NCI-H2081 treated with DMSO at 0.1 percent for 48 hours (cell line): ENCODE measurements around the gene NPNT.

ENCODE experiments used
- DNase-seq: peaks from one replicate; lab custom pipeline; 2025; lab: John Stamatoyannopoulos, UW

Gene NPNT

DNA sequence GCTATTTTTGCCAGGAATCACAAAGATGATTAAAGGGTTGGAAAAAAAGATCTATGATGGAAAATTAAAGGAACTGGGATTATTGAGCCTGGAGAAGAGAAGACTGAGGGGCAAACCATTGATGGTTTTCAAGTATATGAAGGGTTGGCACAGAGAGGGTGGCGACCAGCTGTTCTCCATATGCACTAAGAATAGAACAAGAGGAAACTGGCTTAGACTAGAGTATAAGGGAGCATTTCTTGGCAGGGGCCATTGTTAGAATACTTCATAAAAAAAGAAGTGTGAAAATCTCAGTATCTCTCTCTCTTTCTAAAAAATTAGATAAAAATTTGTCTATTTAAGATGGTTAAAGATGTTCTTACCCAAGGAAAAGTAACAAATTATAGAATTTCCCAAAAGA is 75.1 kb downstream of the NPNT start:
- no peak for DNase-seq

DNA sequence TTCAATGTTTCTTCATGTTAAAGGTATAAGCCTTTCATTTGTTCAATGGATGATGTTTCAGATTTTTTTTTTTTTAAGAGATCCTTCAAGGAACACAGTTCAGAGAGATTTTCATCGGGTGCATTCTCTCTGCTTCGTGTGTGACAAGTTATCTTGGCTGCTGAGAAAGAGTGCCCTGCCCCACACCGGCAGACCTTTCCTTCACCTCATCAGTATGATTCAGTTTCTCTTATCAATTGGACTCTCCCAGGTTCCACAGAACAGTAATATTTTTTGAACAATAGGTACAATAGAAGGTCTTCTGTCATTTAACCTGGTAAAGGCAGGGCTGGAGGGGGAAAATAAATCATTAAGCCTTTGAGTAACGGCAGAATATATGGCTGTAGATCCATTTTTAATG is 75.8 kb downstream of the NPNT start:
- DNase-seq: no peak

DNA sequence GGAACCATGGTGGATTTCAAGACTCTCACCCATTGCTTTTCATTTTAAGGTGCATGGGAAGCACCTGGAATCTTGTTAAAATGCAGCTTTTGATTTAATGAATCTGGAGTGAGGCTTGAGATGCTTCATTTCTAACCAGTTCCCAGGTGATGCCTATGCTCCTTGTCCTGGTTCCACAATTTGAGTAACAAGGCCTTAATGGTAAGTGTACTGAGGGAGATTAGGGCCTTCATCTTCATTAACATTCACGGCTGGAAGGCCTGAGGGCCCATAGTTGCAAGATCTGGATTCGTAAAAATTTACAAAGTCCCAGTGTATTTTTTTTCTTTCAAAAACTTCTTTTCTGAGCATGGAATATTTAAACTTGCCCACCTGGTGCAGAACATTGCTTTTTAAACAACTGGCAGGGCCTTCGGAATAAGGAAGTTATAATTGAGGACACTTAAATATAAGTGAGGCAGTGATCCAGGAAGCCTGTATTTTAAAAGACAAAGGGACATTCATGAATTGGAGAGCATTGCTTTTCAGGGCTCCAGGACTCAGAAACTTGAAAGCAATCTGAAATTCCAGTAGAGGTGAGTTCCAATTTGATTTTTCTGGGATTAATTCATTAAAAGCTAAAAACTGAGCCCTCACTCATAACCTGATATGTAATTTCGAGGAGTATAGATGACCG is 77.8 kb downstream of the NPNT start:
- no peak for DNase-seq

DNA sequence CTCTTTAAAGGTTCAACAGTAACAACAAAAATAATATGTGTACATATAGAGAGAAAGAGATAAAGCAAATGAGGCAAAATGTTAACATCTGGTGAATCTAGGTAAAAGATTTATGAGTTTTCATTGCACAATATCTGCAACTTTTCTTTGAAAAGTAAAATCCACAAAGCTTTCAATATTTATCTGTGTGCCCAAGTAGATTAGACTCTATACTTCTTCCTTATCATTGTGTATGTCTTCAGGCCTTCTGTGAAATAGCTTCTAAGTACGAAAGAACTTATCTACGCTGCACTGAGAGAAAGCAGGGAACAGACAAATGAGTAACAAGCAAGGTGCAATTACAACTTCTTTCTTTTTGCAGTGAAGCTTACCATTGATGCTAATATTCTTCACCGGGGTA is 81.6 kb downstream of the NPNT start:
- no peak for DNase-seq

DNA sequence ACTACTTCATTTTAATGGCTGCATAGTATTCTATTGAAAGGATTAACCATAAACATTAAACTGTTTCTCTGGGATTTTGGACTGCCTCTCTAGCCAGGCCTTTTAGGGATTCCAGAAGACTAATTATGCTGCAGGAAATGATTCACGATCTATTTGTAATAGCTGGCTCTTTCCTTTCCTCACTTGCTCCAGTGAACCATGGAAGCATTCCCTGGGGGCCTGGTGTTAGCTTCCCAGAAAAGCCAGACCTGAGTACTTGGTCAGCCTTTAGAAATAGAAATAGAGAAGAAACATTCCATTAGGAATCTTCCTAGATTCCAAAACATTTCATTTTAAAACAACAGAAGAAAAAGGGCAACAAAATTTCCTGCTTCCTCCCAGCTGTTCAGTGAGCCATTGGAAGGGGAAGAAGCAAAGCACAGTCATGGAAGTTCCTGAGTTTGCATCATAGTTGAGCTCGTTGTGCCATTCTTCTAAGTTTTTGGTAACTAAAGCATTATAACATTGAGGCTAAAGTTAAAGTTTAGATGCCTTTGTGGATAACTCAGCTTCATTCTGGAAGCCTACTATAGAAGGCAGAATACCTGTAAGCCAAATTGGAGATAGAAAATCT is 83.5 kb downstream of the NPNT start:
- no peak for DNase-seq

DNA sequence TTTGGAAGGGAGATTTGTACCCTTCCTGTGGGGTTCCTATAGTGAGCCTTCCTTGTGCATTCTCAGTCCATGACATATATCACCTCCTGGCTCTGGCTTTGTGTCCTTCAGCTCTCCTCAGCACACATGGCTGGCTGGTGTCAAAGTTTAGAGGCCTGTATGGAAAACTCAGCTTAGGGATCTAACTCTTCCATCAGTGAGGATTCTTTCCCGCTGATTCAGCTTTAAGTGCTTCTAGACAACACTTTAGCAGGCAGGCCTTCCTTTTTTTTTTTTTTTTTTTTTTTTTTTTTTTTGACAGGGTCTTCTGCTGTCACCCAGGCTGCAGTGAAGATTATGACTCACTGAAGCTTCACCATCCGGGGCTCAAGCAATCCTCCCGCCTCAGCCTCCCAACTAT is 84.2 kb downstream of the NPNT start:
- DNase-seq: no peak

DNA sequence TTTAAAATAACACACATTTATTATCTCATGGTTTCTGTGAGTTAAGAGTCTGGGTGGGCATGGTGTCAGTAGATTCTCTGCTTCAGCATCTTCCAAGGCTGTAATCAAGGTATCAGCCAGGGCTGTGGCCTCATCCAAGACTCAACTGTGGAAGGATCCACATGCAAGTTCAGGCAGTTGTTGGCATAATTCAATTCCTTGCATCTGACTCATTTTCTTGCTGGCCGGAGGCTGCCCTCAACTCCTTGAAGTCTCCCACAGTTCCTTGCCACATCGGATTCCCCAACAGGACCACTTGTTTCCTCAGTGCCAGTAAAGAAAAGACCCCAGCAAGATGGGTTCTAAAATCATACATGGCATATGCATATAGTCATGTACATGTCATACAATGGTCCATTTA is 93.4 kb downstream of the NPNT start:
- DNase-seq: no peak

DNA sequence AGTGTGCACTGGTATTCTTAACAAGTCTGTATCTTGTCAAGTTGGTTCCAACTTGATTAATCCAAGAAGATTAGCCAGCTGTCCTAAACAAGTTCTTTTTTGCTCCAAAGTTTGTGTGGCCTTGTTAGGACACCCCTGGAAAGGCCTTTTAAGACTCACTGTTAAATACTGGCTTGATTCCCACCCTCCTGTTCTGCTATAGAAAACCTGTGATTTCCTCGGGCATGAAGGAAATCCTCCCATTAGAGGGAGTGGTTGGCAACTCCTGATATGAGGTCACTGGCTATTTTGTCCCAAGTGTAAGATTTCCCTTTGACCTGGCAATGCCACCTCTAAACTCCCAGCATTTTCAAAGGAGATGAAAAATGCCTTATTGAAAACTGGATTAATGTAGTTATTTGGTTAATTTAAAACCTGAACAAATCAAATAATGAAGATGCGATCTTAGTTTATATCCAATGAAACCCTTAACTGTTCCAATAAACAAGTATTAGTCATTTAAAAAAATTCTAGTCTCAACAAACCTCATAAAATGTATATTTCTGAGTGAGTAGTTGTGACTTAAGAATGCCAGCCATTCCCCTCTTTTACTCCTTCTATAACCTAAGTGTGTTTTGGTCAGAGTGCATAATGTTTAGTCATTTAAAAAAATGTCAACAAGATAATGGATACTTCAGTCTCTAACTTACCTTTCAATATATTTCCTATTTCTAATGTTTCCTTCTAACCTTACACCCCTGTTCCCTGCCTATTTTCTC is 94.4 kb downstream of the NPNT start:
- no peak for DNase-seq

DNA sequence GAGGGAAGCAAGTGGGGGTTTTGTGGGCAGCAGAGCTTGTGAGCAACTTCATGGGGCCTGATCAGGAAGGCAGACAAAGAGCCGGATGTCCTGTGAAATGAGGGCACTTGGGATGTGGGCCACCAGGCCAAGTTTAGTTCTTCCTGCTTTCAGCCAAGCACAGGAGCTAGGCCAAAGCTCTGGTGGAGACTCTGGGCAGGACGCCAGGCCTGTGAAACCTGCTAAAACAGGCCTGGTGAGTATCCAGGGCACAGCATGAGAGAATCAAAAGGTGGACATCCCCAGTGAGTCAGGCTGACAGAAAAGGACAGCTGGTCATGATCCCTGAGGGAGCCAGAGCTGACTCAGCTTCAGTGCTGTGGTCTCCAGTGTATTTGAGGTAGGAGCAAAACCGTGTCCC is 95.7 kb downstream of the NPNT start:
- DNase-seq: no peak

DNA sequence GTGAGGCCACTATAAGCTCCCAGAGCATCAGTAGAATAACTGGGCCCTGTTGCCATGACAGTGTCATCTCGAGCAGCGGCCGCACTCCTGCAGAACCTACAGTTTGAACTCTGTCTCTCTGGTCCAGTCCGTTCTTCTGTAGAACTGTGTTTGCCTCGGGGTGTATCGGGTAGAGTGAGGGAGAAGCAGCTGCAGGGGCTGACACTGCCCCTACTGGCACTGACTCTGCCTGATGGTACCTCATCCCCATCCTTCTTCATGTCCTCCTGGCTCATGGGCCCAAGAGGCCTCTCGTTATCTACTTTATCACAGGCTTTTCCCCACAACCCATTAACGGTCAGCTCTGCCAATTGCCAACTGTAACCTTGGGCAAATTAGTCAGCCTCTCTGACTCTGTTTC is 96.5 kb downstream of the NPNT start:
- no peak for DNase-seq

DNA sequence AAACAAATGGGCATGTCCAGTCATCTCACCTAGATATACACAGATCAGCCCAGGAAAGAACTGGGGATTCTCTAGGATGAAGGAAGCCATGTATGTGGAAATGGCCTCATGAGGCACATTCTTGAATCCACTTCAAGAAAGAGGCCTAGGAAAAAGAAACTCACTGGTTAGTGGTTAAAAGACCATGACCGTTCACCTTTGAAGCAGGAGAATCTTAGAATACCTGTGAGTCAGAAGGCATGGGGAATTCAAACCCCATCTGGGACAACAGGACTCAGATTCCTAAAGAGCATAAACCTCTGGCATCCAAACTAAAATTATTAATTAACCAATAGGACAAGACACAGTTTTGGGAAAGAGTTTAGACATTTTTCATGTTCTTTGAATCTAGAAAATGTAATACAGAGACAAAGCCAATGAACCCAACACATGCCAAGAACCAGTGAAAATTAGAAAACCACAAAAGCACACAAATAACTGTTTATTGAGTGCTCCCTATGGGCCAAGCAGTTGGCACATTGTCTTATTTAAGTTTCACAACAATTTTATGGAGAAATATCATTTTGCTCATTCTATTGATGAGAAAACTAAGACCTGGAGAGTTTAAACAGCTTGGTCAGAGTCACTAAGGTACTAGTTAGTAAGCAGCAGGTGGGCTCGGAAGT is 97.5 kb downstream of the NPNT start:
- no peak for DNase-seq

DNA sequence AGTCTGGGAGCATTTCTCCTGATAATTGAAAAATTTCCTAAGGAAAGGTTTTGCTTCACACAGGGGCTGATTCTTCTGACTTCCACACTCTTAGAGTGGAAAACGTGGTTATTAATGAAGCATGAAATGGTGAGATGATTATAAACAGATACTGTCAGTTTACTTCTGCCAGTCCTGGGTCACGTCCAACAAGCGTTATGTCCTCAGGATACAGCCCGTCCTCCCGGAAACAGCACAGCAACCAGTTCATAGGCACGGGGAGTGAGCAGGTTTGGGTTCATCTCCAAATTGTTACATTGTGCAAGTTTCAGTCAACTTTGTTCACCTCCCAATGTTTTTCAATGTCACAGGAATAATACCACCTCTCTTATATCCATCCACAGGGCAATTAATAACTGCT is 98.8 kb downstream of the NPNT start:
- no peak for DNase-seq

DNA sequence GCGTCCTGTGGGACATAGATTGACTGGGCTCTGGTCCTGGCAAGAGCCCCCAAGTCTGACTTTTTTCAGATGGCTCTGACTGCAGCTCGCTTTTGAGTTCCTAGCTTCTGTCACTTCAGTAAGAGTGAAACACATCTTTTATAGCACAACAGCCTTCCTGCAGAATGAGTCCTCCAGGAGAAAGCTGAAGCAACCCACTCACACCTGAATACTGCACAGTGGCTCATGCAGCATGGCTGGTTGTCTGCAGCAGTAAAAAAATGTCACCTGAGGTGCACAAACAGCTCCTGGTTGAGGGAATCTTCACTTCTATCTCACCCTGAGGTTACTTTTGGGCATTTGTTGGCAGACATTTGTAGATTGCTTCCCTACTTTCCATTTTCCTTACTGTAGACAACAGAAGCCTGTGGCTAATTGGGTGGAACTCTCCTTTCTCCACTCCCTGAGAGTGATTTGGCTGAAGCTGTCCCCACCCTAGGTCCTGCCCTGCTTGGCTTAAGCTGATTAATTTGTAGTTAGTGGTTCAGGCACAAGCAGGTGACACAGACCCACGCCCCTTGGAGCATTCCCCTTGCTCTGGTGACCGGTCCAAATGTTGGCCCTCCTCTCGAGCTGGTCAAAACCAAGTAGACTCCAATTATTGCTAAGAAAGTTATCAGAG is 99.7 kb downstream of the NPNT start:
- no peak for DNase-seq

DNA sequence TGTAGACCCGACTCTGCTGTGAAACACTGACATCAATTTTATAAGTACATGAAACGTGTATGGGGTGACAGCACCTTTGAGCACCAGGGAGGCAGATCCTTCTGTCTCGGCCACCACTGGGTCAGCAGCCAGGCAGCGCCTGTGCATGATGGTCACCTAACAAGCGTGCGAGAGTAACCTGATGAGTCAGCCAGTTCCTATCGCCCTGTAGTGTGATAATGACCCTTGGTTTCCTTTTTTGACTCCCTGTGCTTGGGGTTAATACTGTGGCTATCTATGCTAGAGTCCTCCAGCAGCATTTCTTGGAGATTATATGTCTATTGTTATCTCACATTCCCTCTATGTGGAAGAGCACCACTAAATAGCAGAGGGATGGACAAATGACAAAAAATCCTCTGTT is 101.6 kb downstream of the NPNT start:
- DNase-seq: no peak

DNA sequence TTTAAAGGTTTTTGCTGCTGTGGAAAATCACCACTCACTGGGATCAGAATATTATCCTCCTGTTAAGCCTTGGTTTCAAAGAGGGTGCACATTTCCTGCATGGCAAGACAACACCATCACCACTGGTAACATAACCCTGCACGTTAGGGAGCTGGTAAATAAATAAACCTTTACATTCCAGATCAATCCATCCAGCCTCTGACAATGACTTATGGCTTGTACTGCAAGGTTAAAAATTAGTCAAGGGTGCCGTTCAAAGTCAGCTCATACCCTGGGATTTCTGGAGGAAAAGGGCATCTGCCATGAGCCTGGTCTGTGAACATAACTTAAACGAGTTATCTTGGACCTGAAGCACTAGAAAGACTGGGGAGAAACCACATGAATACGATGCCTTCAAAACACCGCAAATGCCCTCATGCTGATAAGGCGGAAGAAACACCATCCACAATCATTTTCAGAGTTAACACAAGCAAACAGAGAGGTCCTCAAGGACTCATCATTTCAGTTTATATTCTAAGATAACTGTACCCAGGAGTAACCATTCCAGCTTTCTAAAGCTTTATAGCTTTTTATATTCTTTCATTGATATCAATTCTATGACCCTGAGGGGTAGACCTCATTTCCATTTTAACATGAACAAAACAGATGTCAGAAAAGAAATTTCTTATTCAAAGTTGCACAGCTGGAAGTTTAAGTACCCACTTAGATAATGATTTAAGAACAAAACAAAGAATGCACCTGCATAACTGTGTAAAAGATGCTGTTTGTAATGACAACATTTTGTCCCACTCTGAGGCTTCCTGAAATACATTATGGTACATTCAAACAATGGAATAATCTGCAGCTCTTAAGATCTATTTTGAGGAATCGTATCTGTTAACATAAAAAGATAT is 103.1 kb downstream of the NPNT start:
- DNase-seq: no peak

DNA sequence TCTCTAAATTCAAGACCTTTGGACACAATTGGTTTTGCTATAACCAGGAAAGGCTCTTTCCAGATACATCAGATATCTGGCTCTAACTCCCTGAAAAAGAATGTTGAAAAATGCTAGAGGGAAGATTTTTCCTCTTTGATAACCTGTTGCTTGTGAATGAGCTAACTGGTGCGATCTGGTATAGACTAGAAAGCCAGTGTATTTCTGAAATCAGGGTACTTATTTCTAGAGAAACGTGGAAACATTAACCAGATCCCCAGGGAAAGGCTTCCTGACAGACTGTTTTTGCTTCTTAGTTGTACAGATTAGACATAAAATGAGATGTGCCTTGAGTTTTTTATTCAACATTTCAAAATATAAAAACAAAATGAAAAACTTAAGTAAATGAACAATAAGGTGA is 107.7 kb downstream of the NPNT start:
- DNase-seq: no peak

DNA sequence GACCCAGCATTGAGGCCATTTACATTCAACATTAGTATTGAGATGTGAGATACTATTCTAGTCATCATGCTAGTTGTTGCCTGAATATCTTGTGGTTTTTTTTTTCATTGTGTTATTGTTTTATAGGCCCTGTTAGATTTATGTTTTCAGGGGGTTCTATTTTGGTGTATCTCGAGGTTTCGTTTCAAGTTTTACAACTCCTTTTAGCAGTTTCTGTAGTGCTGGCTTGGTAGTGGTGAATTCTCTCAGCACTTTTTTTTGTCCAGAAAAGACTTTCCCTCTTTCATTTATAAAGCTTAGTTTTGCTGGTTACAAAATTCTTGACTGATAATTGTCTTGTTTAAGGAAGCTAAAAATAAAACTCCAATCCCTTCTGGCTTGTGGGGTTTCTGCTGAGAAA is 115.5 kb downstream of the NPNT start:
- no peak for DNase-seq

DNA sequence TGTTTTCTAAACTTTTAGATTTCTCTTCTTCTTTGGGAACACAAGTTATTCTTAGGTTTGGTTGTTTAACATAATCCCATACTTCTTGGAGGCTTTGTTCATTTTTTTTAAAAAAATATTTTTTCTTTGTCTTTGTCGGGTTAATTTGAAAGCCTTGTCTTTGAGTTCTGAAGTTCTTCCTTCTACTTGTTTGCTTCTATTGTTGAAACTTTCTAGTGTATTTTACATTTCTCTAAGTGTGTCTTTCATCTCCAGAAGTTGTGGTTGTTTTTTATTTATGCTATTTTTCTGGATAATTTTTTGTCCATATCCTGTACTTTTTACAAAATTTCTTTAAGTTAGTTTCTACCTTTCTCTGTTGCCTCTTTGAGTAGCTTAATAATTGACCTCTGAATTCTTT is 116.1 kb downstream of the NPNT start:
- no peak for DNase-seq

DNA sequence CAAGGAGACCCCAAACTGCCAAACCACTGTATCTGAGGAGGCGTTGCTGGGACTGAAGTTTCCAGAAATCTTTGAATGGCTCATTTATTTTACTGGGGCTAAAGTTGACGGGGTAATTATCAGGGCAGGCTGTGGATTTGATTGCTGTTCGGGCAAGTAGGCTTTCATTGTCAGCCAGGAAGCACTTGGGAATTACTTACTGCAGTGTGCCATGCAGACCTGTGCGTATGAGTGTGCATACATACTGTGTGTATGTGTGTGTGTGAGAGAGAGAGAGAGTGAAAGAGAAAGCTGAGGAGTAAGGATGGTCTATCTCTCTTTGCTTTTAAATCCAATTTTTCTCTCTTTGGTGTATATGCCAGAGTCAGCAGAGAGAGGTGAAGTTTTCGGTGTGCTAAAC is 122.7 kb downstream of the NPNT start:
- DNase-seq: no peak

DNA sequence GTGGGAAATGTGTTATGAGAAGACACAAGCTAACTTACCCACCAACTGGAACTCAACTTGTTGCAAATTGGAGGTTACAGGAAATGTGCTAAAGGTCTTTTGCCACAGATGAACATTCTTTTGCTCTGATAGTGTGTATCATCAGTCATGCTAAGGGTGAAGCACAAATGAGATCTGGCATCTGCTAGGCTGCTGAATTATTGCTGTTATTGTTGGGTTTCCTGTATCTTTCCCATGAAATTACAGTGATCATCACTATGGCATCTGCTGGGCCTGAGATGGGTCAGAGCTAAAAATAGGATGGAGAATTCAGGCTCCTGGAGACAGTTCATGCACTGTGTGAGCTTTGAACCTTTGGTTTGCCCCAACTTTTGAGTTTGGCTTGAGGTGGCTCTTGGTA is 124.5 kb downstream of the NPNT start:
- DNase-seq: no peak
